H4 (cell line): ENCODE results near the gene SP9. TPM values are rescaled to one million over a fixed set of nuclear protein-coding genes. Genes with fewer than 3 reads are reported as not detected.

Experiments
- DNase-seq: peaks from one replicate; pipeline ENCODE4 v3.0.0-alpha.2; 2015; ENCODE audit warnings: low spot score
- total RNA-seq: library from RNA; depleted of rRNA; stranded (reverse); fragments of >200 nt; shearing (Covaris generic); gene quantifications from 2 replicates; pipeline ENCODE4 v1.2.3, GENCODE V29; 2014; rRNA removed

Gene SP9
- total RNA-seq: 0.10 TPM in 2 replicates

GRCh38 chr2:174334781-174335251, at the start of gene SP9:
Gene SP9 (plus strand): TSS chr2:174334954. CDS start chr2:174335093, 139 bp downstream.
- DNase-seq: no peak

GRCh38 chr2:174286172-174286571, 48.6 kb upstream of the SP9 start:
- DNase-seq: no peak

- DNase-seq: no peak
These were observed 41.8 kb upstream of the SP9 start for GRCh38 chr2:174292908-174293307.

- no peak for DNase-seq
These were observed 34.6 kb upstream of the SP9 start for GRCh38 chr2:174300114-174300513.

- DNase-seq: no peak
These were observed 22.0 kb upstream of the SP9 start for GRCh38 chr2:174312581-174313234.

- DNase-seq: no peak
These were observed 12.6 kb upstream of the SP9 start for GRCh38 chr2:174322149-174322548.

GRCh38 chr2:174322746-174323145, 12.0 kb upstream of the SP9 start:
- no peak for DNase-seq

- no peak for DNase-seq
These were observed 10.2 kb upstream of the SP9 start for GRCh38 chr2:174324530-174324929.

GRCh38 chr2:174325373-174326160, 9.2 kb upstream of the SP9 start:
- DNase-seq: no peak

- no peak for DNase-seq
These were observed 8.4 kb upstream of the SP9 start for GRCh38 chr2:174326161-174327020.

GRCh38 chr2:174327021-174327840, 7.5 kb upstream of the SP9 start:
- DNase-seq: no peak

GRCh38 chr2:174327841-174328113, 7.0 kb upstream of the SP9 start:
- no peak for DNase-seq

GRCh38 chr2:174328114-174328960, 6.4 kb upstream of the SP9 start:
- DNase-seq: no peak

- no peak for DNase-seq
These were observed 5.6 kb upstream of the SP9 start for GRCh38 chr2:174328961-174329715.

- no peak for DNase-seq
These were observed 3.7 kb upstream of the SP9 start for GRCh38 chr2:174330945-174331594.

GRCh38 chr2:174331595-174332216, 3.0 kb upstream of the SP9 start:
- no peak for DNase-seq

GRCh38 chr2:174332217-174332963, 2.4 kb upstream of the SP9 start:
- no peak for DNase-seq

GRCh38 chr2:174333017-174333371, 1.8 kb upstream of the SP9 start:
- DNase-seq: no peak
